MCF 10A (cell line): ENCODE measurements around the gene STRADB. TPM values are rescaled to one million over a fixed set of nuclear protein-coding genes. Genes with fewer than 3 reads are reported as not detected.
A peak's percentile ranks its signal among the peaks of the same experiment; 100 is the strongest.

Experiments
- BruUV-seq: library from RNA; stranded (reverse); fragments of 400-500 nt; replicated peaks from 2 replicates; lab custom pipeline; 2021; lab: Mats Ljungman, UMichigan
- CTCF ChIA-PET: fragments of 300-600 bp; sonication (Branson Sonifier 250); formaldehyde crosslinking; extraction: SDS; loops from one replicate; lab custom pipeline; 2021; ENCODE audit warnings: antibody characterized with exemption, inconsistent platforms; lab: Yijun Ruan, JAX
- POLR2A ChIA-PET: fragments of 300-600, 350-650 bp; sonication (Branson Sonifier 250); formaldehyde crosslinking; extraction: SDS; loops from one replicate; lab custom pipeline; 2020; ENCODE audit warnings: antibody characterized with exemption, inconsistent platforms; lab: Yijun Ruan, JAX
- DNase-seq: peaks from one replicate; pipeline ENCODE4 v3.0.0-alpha.2; 2018; ENCODE audit not compliant: unreplicated experiment
- H3K27ac Mint-ChIP-seq: one replicate; pipeline ENCODE4 v1.8.0; 2022; ENCODE audit warnings: mild to moderate bottlenecking, low read depth, mixed read lengths; ENCODE audit not compliant: unreplicated experiment
- H3K27me3 Mint-ChIP-seq: one replicate; pipeline ENCODE4 v1.8.0; 2022; ENCODE audit warnings: mixed read lengths; ENCODE audit not compliant: insufficient read depth, unreplicated experiment
- H3K36me3 Mint-ChIP-seq: one replicate; pipeline ENCODE4 v1.8.0; 2022; ENCODE audit warnings: mild to moderate bottlenecking, moderate library complexity, mixed read lengths; ENCODE audit not compliant: insufficient read depth, unreplicated experiment
- H3K4me1 Mint-ChIP-seq: one replicate; pipeline ENCODE4 v1.8.0; 2022; ENCODE audit warnings: mixed read lengths; ENCODE audit not compliant: insufficient read depth, unreplicated experiment
- H3K4me3 Mint-ChIP-seq: one replicate; pipeline ENCODE4 v1.8.0; 2022; ENCODE audit warnings: mild to moderate bottlenecking, moderate library complexity, mixed read lengths; ENCODE audit not compliant: unreplicated experiment
- H3K9me3 Mint-ChIP-seq: one replicate; pipeline ENCODE4 v1.8.0; 2022; ENCODE audit warnings: mixed read lengths; ENCODE audit not compliant: unreplicated experiment
- intact Hi-C: fragments of 100-400 bp; cut with micrococcal nuclease; formaldehyde crosslinking; loops from 2 replicates; pipeline ENCODE4 v1.14.1; 2022
- total RNA-seq: library from RNA; stranded (reverse); gene quantifications from 2 replicates; pipeline ENCODE4 v1.2.3, GENCODE V29; 2022
- TF ChIP-seq, protein P1 (sequence below): fragments of 200-600 bp; IDR thresholded peaks from one replicate; pipeline ENCODE4 v1.8.0; 2022; ENCODE audit warnings: antibody characterized with exemption, mild to moderate bottlenecking; ENCODE audit not compliant: unreplicated experiment

The STRADB gene
- total RNA-seq, 1 experiment from 2014 or later: 22.9 TPM

DNA sequence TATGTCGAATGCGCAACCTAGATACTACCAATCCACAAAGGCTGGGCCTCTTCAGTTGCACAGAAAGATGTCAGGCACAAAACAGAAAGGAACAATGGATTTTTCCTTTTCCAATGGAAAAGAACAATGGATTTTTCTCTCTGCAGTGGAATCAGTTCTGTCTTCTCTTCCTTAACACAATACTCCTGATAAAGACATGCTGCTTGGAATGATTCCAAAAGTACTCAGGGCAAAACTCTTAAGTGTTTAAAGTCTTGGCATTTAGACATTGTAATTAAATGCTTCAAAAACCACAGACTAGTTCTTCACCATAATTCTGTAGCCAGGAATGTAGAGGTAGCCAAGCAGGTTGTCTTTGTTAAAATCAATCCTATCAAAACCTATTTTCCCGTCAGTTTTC lies 47.7 kb upstream of the STRADB start:
- Mint-ChIP-seq H3K27ac (no peak overlapping the region), H3K4me1 (peaks cover 19% of the 10 kb centered on the region), H3K27me3 (no peaks in the 10 kb centered on the region), H3K9me3 (no peaks in the 10 kb centered on the region), H3K4me3 (no peak overlapping the region), H3K36me3 (no peaks in the 10 kb centered on the region)
- CTCF ChIA-PET: interaction anchor here (1.0 kb wide), 1 partner anchor 11 kb away, joined by 3 read pairs; no protein-coding TSS in a partner anchor
- peak; percentile 53 for DNase-seq
- POLR2A ChIA-PET: no interaction called here
- no TSS peak for BruUV-seq
- intact Hi-C loops: no loop called here
- TF ChIP-seq, protein P1, sequence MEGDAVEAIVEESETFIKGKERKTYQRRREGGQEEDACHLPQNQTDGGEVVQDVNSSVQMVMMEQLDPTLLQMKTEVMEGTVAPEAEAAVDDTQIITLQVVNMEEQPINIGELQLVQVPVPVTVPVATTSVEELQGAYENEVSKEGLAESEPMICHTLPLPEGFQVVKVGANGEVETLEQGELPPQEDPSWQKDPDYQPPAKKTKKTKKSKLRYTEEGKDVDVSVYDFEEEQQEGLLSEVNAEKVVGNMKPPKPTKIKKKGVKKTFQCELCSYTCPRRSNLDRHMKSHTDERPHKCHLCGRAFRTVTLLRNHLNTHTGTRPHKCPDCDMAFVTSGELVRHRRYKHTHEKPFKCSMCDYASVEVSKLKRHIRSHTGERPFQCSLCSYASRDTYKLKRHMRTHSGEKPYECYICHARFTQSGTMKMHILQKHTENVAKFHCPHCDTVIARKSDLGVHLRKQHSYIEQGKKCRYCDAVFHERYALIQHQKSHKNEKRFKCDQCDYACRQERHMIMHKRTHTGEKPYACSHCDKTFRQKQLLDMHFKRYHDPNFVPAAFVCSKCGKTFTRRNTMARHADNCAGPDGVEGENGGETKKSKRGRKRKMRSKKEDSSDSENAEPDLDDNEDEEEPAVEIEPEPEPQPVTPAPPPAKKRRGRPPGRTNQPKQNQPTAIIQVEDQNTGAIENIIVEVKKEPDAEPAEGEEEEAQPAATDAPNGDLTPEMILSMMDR: no peak

DNA sequence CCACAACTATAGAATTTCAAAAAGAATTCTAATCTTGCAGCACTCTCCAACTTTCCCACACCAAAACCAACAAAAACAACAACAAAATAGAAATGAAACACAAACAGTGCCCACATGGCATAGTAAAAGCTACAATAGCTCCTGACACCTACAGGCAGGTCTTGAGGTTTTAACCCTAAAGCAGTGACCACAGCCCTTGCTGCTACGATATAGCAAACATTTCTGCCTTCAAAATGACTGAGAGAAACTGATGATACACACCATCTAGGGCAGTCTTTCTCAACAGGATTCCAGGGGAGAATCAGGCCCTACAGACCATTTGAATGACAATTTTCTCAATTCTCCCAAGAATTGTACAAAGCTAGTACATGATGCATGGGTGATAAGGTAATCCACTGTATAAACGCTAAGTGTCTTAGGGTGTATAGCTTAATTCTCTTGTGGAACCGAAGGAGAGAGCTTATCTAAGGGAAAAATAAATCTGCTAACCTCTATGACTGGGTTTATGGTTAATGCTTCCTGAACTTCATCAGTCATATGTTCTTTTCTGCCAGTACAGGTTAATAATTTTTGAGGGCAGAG lies 46.8 kb upstream of the STRADB start:
- peaks cover 19% of the 10 kb centered on the region for H3K4me1 Mint-ChIP-seq

DNA sequence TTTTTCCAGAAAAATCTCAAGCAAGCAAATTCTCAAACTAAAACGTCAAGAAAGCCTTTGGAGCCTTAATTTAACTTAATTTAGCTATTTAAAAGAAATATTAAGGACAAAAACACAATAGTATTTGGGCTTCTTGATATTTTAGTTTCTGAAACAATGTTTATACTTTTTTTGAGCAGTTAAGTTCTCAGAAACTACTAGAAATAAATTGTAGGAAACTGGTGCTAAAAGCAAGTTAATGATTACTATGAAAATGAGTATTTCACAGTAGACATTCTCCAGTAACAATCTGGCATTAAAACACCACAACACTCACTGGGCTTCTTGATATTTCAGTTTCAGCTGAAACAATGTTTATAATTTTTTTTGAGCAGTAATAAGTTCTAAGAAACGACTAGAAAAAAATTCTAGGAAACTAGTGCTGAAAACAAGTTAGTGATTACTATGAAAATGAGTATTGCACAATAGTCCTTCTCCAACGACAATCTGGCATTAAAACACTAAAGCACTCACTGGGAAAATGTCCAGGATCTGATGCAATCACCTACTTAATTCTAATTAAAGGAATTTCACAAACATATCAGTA lies 45.4 kb upstream of the STRADB start:
- Mint-ChIP-seq H3K4me1 (peaks cover 22% of the 10 kb centered on the region), H3K27me3 (no peaks in the 10 kb centered on the region), H3K4me3 (no peak overlapping the region), H3K36me3 (no peaks in the 10 kb centered on the region), H3K27ac (no peak overlapping the region), H3K9me3 (no peaks in the 10 kb centered on the region)
- BruUV-seq: TSS peak; percentile 20
- POLR2A ChIA-PET: interaction anchor here (0.6 to 1.8 kb wide), 8 partner anchors 13 to 238 kb away, joined by 3 to 8 read pairs (median 4); partner anchors contain the start of genes STRADB, TMEM237 and TRAK2
- TF ChIP-seq, protein P1: no peak
- intact Hi-C loops: no loop called here
- CTCF ChIA-PET: interaction anchor here (0.5 kb wide), 1 partner anchor 60 kb away, joined by 3 read pairs; no protein-coding TSS in a partner anchor
- DNase-seq: peak; percentile 87

More for the DNA sequence above, 46.8 kb upstream of the STRADB start:
- no peak for DNase-seq
- H3K27ac Mint-ChIP-seq: no peak overlapping the region
- ChIA-PET POLR2A (interaction anchor here (0.7 kb wide), 1 partner anchor 46 kb away, joined by 3 read pairs; the partner anchor contains the start of gene TRAK2), CTCF (interaction anchor here (0.6 to 1.0 kb wide), 2 partner anchors 11 to 514 kb away, joined by 3 to 6 read pairs; no protein-coding TSS in a partner anchor)
- no TSS peak for BruUV-seq
- TF ChIP-seq, protein P1: no peak
- no peak overlapping the region for H3K4me3 Mint-ChIP-seq
- intact Hi-C loops: no loop called here
- H3K27me3 Mint-ChIP-seq: no peaks in the 10 kb centered on the region
- H3K9me3 Mint-ChIP-seq: no peaks in the 10 kb centered on the region
- no peaks in the 10 kb centered on the region for H3K36me3 Mint-ChIP-seq

DNA sequence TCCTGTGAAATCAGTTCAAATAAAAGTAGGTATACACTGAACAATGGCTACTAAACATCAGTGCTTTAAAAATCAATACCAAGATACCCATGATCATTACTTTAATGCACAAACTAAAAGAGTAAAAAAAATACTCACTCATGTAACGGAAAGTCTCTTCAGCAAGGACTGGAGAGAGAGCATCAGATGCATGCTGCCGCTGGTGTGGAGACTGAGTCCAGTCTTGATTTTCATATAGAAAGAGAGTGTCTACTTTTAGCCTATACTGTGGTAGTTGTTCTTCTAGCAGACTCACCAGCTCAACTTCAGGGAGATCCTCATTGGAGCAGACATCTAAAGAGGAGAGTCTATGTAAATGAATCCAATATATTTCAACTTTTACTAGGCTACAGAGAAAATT lies 44.3 kb upstream of the STRADB start:
- ChIA-PET CTCF (interaction anchor here (1.0 kb wide), 1 partner anchor 9 kb away, joined by 4 read pairs; no protein-coding TSS in a partner anchor), POLR2A (no interaction called here)
- intact Hi-C loops: no loop called here
- Mint-ChIP-seq H3K4me1 (peaks cover 29% of the 10 kb centered on the region), H3K4me3 (no peak overlapping the region), H3K27me3 (no peaks in the 10 kb centered on the region), H3K9me3 (no peaks in the 10 kb centered on the region), H3K27ac (no peak overlapping the region), H3K36me3 (peaks cover 4% of the 10 kb centered on the region)
- TF ChIP-seq, protein P1: no peak
- no peak for DNase-seq
- BruUV-seq: no TSS peak
